Stimulated activated CD8-positive, alpha-beta memory T cell treated with anti-CD3 and anti-CD28 coated beads, Interleukin-12 subunit alpha, Interleukin-12 subunit beta, amount 100 ng/mL, for 4 hours (primary cell): ENCODE measurements around the gene ZNRF2.
"Not testable (repeated sequence)": the region's sequence is repeated elsewhere in the genome, so short reads cannot be mapped to it uniquely, and the experiment has no call there.

Source experiments
- DNase-seq: peaks from one replicate; pipeline ENCODE4 v3.0.0-alpha.2; 2020; ENCODE audit warnings: low read depth

Gene ZNRF2

GRCh38 chr7:30290317-30290716 lies 5.9 kb downstream of the ZNRF2 start:
- not testable (repeated sequence) for DNase-seq

- DNase-seq = not testable (repeated sequence)
Measured at GRCh38 chr7:30292416-30293038, 8.1 kb downstream of the ZNRF2 start.

- DNase-seq = not testable (repeated sequence)
Measured at GRCh38 chr7:30296304-30296703, 11.9 kb downstream of the ZNRF2 start.

- not testable (repeated sequence) for DNase-seq
Measured at GRCh38 chr7:30297499-30297898, 13.1 kb downstream of the ZNRF2 start.

- not testable (repeated sequence) for DNase-seq
Measured at GRCh38 chr7:30298409-30298808, 14.0 kb downstream of the ZNRF2 start.

- no peak for DNase-seq
Measured at GRCh38 chr7:30301751-30302150, 17.4 kb downstream of the ZNRF2 start.

- no peak for DNase-seq
Measured at GRCh38 chr7:30302656-30303311, 18.4 kb downstream of the ZNRF2 start.

GRCh38 chr7:30303312-30304039 lies 19.1 kb downstream of the ZNRF2 start:
- no peak for DNase-seq

GRCh38 chr7:30304177-30304884 lies 19.9 kb downstream of the ZNRF2 start:
- DNase-seq = no peak

GRCh38 chr7:30306976-30307375 lies 22.6 kb downstream of the ZNRF2 start:
- no peak for DNase-seq

GRCh38 chr7:30308389-30308788 lies 24.0 kb downstream of the ZNRF2 start:
- no peak for DNase-seq

- no peak for DNase-seq
Measured at GRCh38 chr7:30309302-30309701, 24.9 kb downstream of the ZNRF2 start.

- no peak for DNase-seq
Measured at GRCh38 chr7:30309842-30310435, 25.5 kb downstream of the ZNRF2 start.

GRCh38 chr7:30310674-30311362 lies 26.4 kb downstream of the ZNRF2 start:
- no peak for DNase-seq

GRCh38 chr7:30312178-30312577 lies 27.8 kb downstream of the ZNRF2 start:
- no peak for DNase-seq

- no peak for DNase-seq
Measured at GRCh38 chr7:30313348-30313747, 29.0 kb downstream of the ZNRF2 start.

- DNase-seq = no peak
Measured at GRCh38 chr7:30313793-30314192, 29.4 kb downstream of the ZNRF2 start.

GRCh38 chr7:30315589-30315988 lies 31.2 kb downstream of the ZNRF2 start:
- no peak for DNase-seq

GRCh38 chr7:30320392-30320791 lies 36.0 kb downstream of the ZNRF2 start:
- DNase-seq = no peak

GRCh38 chr7:30321089-30321881 lies 36.9 kb downstream of the ZNRF2 start:
- no peak for DNase-seq

- DNase-seq = no peak
Measured at GRCh38 chr7:30321882-30322192, 37.4 kb downstream of the ZNRF2 start.
